T follicular helper cell (primary cell): ENCODE results near the gene SMIM22.
"Not testable (repeated sequence)": the region's sequence is repeated elsewhere in the genome, so short reads cannot be mapped to it uniquely, and the experiment has no call there.

ENCODE experiments used
- DNase-seq: peaks from one replicate; pipeline ENCODE4 v3.0.0-alpha.2; 2020; ENCODE audit warnings: low read depth

The SMIM22 gene

DNA sequence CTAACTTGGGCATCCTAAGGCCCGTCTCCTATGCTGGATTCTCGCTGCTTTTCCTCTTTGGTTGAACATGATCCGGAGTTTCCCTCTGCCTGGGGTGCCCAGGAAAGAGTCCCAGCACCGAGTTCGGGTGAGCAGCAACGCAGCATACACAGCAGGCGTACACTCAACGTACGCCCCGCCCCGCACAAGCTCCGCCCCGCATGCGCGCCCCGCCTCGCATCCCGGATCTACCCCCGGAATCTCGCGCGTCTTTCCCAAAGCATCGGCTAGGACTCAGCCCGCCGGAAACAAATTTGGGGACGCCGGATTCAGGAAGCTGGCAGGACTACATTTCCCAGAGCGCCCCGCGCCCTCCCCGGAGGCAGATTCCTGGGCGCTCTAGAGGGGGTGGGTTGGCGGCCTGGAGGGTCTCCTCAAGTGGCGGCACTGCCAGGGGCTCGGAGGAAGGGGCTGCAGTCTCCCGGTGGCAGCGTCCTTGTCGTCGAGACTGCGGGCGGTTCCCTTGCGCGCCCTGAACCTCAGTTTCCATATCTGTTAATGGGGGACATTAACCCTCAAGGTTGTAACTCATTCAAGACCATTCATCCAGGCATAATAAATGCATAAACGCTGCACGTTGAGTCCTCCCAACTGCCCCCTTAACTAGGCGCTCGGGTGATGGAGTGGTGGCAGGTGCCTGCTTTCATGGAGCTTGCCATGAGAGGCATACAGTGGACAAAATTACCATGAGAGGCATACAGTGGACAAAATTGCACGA, 26.4 kb upstream of the SMIM22 start:
- peak; percentile 70 for DNase-seq

DNA sequence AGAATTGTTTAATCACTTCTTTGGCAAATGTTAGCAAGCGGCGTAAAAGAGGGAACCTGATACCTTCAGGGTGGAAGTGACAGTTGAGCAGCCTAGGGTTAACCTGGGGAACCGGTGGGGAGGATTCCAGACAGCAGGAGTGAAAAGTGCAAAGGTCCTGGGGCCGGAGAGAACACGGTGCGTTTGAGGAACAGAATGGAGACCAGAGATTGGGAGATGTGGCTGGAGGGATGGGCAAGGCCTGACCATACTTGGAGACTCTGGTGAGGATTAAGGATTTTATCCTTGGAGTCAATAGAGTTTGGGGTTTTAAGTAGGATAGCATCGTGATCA, 25.9 kb upstream of the SMIM22 start:
- DNase-seq = no peak

DNA sequence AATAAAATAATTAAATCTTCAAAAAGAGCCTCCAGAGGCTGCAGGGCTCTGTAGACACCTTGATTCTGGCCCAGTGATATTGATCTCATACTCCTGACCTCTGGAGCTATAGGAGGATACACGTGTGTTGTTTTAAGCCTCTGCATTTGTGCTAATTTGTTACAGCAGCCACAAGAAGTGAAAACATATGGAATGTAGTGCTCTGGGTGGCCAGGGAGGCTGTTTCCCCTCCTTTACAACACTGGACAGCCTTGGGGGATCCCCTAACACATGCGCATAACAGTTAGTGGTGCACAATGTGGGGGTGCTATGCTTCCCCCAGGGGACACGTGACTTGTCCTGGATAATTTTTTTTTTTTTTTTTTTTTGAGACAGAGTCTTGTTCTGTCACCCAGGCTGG, 23.5 kb upstream of the SMIM22 start:
- DNase-seq = no peak

DNA sequence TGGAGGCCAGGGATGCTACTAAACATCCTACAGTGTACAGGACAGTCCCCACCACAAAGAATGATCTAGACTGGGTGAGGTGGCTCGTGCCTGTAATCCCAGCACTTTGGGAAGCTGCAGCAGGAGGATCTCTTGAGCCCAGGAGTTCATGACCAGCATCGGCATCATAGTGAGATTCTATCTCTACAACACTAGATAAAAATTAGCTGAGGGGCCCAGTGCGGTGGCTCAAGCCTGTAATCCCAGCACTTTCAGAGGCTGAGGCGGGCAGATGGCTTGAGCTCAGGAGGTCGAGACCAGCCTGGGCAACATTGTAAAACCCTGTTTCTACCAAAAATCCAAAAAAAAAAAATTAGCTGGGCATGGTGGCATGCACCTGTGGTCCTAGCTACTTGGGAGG, 22.8 kb upstream of the SMIM22 start:
- DNase-seq = no peak

DNA sequence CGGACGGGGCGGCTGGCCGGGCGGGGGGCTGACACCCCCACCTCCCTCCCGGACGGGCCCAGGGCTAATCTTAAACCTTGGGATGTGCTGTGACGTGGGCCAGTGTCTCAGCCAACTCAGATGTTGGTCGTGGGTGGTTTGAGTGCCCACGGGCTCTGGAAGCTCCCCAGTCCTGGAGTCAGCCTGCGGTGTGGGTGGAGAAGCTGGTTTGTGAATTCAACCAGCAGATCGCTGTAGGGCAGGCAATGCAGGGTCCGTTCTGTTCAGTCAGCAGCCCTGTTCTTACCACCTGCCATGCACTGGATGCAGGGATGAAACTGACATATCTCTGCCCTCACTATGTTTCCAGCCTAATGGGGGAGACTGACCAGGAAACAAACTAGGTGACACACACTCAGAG, 20.2 kb upstream of the SMIM22 start:
- no peak for DNase-seq

DNA sequence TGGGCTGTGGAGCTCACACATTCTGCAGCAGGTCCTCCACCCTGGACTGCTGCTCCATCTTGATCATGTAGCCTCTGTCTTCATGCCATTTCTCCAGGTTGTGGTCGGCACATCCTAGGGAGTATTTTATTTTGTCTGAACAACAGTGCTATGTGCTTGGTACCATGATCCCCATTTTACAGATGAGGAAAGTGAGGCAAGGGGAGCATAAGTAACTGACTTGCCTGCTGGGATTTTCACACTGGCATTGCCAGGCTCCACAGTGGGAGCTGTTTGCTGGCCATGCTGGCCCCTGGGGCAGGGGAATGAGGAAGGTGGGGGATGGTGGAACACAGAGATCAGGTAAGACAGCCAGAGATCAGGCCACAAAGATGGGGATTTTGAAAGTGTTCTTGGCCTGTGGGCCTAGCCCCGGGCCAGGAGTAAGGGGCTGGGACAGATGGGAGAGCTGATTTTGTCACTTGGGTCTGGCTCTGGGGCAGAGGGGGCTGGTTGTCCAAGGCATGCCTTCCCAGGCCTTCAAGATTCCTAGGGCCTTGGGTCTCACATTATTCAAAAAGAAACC, 18.9 kb upstream of the SMIM22 start:
- DNase-seq = no peak

DNA sequence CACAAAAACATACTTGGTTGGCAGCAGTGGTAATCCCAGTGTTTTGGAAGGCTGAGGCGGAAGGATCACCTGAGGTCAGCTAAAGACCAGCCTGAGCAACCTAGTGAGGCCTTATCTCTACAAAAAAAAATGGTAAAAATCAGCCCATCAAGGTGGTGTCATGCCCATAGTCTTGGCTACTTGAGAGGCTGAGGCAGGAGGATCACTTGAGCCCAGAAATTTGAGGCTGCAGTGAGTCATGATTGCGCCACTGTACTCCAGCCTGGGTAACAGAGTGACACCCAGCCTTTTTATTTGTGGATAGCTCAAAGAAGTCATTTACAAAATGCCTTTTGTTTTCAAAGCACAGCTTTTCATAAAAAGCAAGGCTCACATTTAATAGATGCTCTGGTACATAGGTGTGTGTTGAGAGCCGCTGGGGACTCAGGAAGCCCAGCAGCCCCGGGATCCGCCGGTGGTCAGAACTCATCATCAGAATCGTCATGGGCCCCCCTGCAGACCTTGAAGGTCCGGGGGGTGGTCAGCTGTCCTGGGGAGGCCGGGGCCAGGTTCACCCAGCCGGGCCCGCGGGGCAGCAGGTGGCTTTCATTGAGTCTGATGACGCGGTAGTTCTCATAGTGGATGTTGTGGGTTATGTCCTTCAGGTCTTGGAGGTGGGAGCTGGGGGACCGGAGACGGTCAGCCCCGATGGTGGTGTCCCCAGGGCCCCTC, 17.7 kb upstream of the SMIM22 start:
- no peak for DNase-seq

DNA sequence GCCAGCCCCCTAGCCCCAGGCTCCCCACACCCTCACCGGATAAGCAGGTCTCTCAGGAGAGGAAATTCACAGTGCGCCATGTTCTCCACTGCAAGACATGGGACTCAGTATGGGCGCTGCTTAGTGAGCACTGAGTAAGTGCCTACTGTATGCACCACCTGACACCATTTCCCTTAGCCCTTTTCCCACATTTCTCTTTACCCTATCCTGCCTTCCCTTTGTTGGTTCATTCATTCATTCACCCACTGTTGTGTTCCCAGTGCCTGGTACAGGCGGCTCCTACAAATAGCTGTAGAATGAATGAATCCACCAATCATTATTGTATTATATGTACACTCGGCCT, 17.1 kb upstream of the SMIM22 start:
- no peak for DNase-seq

DNA sequence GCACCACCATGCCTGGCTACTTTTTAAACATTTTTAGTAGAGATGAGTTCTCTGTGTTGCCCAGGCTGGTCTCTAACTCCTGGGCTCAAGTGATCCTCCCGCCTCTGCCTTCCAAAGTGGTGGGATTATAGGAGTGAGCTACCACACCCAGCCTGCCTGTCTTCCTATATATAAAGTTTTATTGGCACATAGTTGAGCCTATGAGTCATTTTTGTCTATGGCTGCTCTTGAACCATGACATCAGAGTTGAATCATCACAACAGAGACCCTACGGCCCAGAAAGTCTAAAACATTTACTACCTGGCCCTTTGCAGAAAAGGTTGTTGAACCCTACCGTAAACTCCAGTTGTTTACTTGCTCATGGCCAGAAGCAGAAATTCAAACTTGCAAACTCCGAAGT, 14.9 kb upstream of the SMIM22 start:
- no peak for DNase-seq

DNA sequence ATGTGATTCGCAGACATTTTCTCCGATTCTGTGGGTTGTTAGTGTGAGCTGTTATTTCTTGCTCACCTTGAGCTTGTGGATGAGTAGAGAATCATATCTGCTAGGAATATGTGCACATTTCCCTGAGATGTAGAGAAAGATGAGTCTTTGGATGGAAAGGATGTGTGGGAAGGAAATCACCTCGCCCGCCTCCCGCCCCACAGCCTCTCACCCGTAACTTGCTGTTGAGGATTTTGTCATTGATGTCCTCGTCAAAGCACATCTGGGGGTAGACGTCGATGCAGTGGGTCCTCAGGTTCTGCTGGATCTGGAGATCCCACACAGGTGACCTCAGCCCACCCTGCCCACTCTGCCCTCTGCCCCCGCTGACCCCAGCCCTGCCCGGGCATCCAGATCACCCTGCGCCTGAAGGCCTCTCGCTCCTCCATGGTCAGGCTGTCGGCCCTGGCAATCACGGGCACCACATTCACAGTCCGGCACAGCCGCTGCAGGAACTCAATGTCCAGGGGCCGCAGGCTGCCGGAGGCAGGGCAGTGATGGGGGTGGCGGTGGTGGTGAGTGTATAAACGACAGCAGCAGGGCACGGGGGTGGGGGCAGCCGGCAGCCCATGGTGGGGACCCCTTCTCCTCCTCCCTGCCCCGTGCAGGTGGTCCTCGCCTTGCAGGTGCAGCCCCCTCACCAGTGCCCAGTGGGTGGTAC, 11.8 kb upstream of the SMIM22 start:
- no peak for DNase-seq

DNA sequence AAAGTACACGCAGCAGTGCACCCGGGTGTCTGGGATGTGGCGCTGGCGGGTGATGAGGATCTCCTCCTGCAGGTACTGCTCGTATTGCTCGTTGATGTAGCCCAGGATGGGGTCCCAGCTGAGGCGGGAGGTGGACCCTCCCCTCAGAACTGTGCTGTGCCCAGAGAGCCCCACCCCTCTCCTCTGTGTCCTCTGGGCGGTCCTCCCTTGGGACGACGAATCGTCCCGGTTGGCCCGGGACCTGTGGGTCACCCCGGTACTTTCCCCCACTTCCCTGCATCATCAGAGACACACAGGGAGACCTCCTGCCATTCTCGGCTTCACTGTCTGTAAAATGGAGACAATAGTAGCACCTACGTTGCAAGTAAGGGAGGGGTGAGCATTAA, 11.2 kb upstream of the SMIM22 start:
- DNase-seq = no peak

DNA sequence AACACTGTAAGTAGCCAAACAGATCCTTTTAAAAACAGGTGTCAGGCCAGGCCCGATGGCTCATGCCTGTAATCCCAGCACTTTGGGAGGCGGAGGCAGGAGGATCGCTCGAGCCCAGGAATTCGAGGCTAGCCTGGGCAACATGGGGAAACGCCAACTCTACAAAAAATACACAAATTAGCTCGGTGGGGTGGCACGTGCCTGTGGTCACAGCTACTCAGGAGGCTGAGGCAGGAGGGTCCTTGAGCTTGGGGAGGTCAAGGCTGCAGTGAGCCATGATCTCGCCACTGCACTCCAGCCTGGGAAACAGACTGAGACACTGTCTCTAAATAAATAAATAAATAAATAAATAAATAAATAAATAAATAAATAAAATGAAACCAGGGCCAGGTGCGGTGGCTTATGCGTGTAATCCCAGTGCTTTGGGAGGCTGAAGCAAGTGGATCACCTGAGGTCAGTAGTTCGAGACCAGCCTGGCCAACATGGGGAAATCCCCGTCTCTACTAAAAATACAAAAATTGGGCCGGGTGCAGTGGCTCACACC, 10.7 kb upstream of the SMIM22 start:
- not testable (repeated sequence) for DNase-seq

DNA sequence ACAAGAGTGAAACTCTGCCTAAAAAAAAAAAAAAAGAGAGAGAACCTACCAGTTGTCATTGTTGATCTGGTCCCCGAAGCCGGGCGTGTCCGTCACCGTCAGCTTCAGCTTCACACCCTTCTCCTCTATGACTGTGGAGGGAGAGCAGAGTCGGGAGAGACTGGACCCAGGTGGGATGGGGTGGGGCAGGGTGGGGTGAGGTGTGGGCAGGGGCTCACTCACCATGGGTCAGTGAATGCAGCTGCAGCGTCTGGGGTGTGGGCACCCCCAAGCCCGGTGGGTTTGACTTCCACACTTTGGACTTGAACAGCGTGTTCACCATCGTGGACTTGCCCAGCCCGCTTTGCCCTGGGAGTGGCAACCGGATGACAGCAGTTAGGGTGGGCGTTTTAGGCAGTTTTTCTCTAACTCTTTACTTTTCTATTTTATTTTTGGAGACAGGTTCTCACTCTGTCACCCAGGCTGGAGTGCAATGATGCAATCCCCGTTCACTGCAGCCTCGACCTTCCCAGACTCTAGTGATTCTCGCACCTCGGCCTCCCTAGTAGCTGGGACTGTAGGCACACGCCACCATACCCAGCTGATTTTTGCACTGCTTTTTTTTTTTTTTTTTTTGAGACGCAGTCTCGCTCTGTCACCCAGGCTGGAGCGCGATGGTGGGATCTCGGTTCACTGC, 9.3 kb upstream of the SMIM22 start:
- DNase-seq = no peak

DNA sequence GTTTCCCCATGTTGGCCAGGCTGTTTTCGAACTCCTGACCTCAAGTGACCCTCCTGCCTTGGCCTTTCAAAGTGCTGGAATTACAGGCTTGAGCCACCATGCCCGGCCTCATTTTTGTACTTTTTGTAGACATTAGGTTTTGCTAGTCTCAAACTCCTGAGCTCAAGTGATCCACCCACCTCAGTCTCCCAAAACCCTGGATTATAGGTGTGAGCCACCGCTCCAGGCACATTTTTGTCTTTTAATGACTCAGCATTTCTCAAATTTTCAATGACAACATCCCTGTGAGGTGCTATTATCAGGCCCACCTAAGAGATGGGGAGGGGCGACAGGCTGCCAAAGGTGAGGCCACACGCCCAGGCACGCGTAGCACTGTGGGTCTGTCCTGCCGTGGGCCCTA, 8.1 kb upstream of the SMIM22 start:
- DNase-seq = no peak

DNA sequence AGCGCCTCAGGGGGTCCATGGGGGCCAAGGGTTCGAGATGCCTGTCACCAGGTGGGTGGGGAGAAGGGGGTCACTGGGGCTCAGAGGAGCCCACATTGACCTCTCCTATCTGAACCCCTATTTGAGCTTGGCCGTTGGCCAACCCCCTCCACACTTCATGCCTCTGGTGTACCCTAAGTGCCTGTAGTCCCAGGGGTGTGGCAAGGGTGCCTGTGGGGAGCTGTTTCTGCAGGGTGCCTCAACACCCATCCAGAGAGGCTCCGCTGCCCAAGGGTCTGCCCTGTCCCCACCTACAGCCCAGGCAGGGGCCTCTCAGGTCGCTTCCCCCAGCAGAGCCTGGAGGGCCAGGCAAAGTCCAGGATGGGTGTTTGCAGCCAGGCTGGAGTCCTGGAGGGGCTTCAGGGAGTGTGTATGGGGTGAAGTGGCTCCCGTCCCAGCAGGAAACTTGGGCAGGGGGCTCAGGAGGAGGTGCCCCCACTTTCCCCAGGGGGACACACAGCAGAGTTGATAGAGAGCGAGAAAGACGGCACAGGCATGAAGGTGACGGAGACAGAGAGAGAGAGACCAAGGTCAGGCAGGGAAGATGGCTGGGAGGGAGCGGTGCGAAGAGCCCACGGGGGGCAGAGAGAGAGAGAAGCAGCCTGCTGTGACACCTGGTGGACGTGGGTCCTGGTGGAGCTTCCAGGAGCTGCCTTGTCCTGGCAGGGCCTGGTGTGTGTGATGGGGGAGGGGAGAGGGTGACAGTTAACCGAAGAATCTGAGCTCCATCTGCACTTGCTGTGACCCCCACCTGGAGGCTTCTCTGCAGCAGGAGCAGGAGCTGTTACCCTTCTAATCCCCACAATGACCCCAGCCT, 7.3 kb upstream of the SMIM22 start, which contains the start of gene SEPTIN12:
TSS of gene SEPTIN12 (minus strand) at position 719 of the 856 bp plus-strand sequence. CDS start at position 19, 700 bp downstream.
- no peak for DNase-seq

DNA sequence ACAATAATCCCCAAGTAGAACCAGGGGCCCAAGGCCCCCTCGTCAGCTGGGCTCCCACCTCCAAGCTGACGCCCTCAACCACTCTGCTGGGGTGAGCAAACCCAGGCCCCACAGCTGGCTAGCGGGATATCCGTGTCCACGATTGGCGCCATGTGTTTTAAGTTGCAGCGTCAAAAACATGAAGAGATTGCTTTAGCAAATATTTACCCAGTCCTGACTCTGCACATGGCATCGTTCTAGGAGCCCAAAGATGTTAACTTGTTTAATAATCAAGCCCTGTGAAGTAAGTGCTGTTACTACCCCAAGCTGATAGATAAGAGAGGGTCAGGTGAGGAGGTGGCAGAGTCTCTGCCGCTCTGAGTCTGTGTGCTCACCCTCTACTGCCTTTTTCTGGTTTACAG, 6.7 kb upstream of the SMIM22 start:
- DNase-seq = no peak

DNA sequence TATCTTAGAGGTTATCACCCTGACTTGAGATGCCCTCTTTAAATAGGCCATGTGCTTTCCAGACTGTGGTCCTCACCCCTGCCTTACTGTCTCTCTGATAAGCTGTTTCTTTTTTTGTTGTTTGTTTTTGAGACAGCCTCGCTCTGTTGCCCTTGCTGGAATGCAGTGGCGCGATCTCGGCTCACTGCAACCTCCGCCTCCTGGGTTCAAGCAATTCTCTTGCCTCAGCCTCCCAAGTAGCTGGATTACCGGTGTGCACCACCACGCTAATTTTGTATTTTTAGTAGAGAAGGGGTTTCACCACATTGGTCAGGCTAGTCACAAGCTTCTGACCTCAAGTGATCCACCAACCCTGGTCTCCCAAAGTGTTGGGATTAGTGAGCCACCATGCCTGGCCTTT, 6.3 kb upstream of the SMIM22 start:
- no peak for DNase-seq

DNA sequence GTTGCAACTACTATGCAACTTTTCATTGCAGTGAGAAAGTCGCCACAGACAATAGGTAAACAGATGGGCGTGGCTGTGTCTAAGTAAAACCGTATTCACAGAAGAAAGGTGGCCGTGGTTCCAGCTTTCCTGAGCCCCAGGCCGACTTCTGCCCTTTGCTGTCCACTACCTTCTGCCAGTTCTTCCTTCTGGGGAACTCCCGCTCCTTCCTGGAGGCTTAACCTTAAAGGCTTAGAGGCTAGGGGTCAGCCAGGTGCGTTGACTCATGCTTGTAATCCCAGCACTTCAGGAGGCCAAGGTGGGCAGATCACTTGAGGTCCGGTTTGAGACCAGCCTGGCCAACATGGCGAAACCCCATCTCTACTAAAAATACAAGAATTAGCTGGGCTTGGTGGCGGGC, 4.9 kb upstream of the SMIM22 start:
- DNase-seq = no peak

DNA sequence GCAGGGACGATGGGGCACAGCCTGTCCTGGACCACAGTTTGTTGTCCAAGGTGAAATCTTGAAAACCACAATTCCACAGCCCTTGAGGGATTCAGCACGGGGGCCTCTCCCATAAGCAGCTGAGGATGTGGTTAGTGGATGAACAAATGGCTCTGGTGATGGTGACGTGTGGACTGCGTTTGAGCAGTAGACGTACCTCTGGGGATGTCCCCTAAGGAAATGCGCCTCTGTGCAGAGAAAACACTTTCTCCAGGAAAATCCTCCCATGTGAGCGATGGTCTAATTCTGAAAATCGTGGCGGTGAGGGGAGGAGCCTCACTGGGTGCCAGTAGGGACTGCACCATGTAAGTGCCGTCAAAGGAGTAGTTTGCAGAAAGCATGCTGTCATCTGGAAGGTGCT, 4.3 kb upstream of the SMIM22 start:
- DNase-seq = no peak

DNA sequence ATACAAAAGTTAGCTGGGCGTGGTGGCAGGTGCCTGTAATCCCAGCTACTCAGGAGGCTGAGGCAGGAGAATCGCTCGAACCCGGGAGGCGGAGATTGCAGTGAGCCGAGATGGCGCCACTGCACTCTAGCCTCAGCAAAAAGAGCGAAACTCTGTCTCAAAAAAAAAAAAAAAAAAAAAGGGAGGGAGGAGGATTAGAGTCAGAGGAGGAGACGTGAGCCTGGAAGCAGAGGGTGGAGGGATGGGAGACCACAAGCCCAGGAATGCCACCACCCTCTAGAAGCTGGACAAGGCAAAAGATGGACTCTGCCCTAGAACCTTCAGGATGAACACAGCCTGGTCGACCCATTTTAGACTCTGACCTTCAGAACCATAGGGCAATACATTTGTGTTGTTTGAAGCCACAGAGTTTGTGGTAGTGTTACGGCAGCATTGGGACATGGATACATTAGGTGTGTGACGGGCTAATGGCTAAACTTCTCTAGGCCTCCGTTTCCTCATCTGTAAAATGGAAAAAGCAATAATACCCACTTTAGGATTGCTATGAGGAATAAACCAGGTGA, 2.1 kb upstream of the SMIM22 start:
- no peak for DNase-seq
